DND-41 (cell line): ENCODE measurements around the gene RASGRP4.

Source experiments
- ATAC-seq: fragments of 200-7000 bp; cut with Tn5 transposase; 3 replicates; pipeline ENCODE4 v1.9.1; 2021; ENCODE audit warnings: low read depth; ENCODE audit not compliant: insufficient read depth
- DNase-seq: peaks from one replicate; pipeline ENCODE4 v3.0.0-alpha.2; 2020
- H2AFZ ChIP-seq: 2 replicates; pipeline ENCODE4 v1.6.0; 2012; ENCODE audit warnings: low read depth, low read length
- H3K27ac ChIP-seq: 2 replicates; pipeline ENCODE4 v1.5.1; 2012; ENCODE audit warnings: low read length, inconsistent platforms
- H3K27me3 ChIP-seq: fragments of 200-600 bp; sonication (generic); 2 replicates; pipeline ENCODE4 v1.6.0; 2012; ENCODE audit warnings: low read length, mild to moderate bottlenecking, inconsistent platforms; ENCODE audit not compliant: insufficient read depth, poor library complexity
- H3K36me3 ChIP-seq: 2 replicates; pipeline ENCODE4 v1.5.1; 2012; ENCODE audit warnings: low read length, inconsistent platforms; ENCODE audit not compliant: insufficient read depth
- H3K4me1 ChIP-seq: 2 replicates; pipeline ENCODE4 v1.5.1; 2012; ENCODE audit warnings: mild to moderate bottlenecking, low read length; ENCODE audit not compliant: insufficient read depth
- H3K4me2 ChIP-seq: 2 replicates; pipeline ENCODE4 v1.6.0; 2012; ENCODE audit warnings: mild to moderate bottlenecking, moderate library complexity, low read length, inconsistent platforms; ENCODE audit not compliant: insufficient read depth
- H3K4me3 ChIP-seq, 2 experiments: fragments of 200-600 bp in 1 of 2; shearing (Covaris generic) in 1 of 2; 2 replicates each; pipeline ENCODE4 v1.5.1; 2012 to 2016; ENCODE audit warnings: inconsistent platforms in 2 of 2, low read length in 2 of 2, mild to moderate bottlenecking in 2 of 2, low read depth in 1 of 2, moderate library complexity in 1 of 2
- H3K79me2 ChIP-seq: 2 replicates; pipeline ENCODE4 v1.6.0; 2012; ENCODE audit warnings: low read length, inconsistent platforms; ENCODE audit not compliant: insufficient read depth
- H3K9ac ChIP-seq: 2 replicates; pipeline ENCODE4 v1.6.0; 2012; ENCODE audit warnings: low read depth, mild to moderate bottlenecking, inconsistent platforms, low read length, moderate library complexity
- H3K9me3 ChIP-seq: 2 replicates; pipeline ENCODE4 v1.5.1; 2012; ENCODE audit warnings: low read length, moderate library complexity, mild to moderate bottlenecking, inconsistent platforms; ENCODE audit not compliant: insufficient read depth, severe bottlenecking
- H4K20me1 ChIP-seq: 2 replicates; pipeline ENCODE4 v1.6.0; 2012; ENCODE audit warnings: low read length; ENCODE audit not compliant: insufficient read depth
- EZH2 ChIP-seq: IDR thresholded peaks from 3 replicates; pipeline ENCODE4 v1.6.1; 2012; ENCODE audit warnings: borderline replicate concordance, low read depth, mild to moderate bottlenecking, moderate library complexity, low read length, inconsistent platforms; ENCODE audit not compliant: severe bottlenecking
- TF ChIP-seq, protein P1 (sequence below): IDR thresholded peaks from 2 replicates; pipeline ENCODE4 v1.5.1; 2012; ENCODE audit warnings: borderline replicate concordance, low read length, moderate library complexity, mild to moderate bottlenecking; ENCODE audit not compliant: poor library complexity, severe bottlenecking; ENCODE audit errors: extremely low read depth

The RASGRP4 gene

DNA sequence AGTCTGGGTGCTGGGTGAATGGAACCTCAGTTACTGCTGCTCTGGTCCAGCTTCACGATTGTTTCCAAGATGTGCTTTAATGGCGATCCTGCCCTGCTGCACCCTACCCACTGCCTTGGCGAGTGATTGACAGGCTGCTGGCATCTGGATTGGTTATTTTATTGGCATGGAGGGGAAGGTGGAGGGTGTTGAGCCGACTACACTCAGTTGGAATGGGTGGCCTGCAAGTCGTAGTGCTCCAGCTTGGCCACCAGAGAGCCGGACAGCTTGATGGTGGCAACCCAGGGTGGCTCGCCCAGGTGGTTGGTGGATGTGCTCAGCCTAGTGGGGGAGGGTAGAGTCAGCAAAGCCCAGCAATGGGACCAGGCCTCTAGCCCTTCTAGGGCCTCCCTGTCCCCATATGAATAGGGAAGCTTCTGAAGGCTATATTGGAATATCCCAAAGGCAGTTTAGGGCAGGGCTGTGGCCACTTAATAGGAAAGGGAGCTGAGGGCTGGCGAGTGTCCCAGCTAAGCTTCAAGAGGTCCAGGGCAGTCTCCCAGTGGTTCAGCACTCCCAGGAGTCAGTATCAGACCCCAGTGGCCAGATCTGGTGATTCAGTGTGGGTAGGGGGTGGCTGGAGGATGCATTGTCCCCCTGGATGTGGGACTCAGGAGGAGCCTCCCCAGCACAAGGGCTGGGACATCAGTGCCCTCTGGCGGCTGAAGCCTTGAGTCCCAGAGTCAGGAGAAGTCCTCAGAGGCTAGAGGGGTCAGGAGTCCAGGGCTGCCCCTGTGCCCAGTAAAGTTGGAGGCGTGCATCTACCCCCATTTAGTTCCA lies 41.6 kb downstream of the RASGRP4 start:
- Histone ChIP-seq H3K79me2 (peaks cover 3% of the 10 kb centered on the region; the same call in 1 of the 2 replicates), H4K20me1 (peaks cover 45% of the 10 kb centered on the region), H3K9ac (no peak overlapping the region), H3K4me1 (peaks cover 58% of the 10 kb centered on the region), H3K27me3 (no peaks in the 10 kb centered on the region), H3K36me3 (peaks cover 56% of the 10 kb centered on the region), H3K9me3 (no peaks in the 10 kb centered on the region), H3K4me3 (no peak overlapping the region), H2AFZ (no peak overlapping the region), H3K27ac (no peak overlapping the region), H3K4me2 (no peak overlapping the region)
- TF ChIP-seq, protein P1, sequence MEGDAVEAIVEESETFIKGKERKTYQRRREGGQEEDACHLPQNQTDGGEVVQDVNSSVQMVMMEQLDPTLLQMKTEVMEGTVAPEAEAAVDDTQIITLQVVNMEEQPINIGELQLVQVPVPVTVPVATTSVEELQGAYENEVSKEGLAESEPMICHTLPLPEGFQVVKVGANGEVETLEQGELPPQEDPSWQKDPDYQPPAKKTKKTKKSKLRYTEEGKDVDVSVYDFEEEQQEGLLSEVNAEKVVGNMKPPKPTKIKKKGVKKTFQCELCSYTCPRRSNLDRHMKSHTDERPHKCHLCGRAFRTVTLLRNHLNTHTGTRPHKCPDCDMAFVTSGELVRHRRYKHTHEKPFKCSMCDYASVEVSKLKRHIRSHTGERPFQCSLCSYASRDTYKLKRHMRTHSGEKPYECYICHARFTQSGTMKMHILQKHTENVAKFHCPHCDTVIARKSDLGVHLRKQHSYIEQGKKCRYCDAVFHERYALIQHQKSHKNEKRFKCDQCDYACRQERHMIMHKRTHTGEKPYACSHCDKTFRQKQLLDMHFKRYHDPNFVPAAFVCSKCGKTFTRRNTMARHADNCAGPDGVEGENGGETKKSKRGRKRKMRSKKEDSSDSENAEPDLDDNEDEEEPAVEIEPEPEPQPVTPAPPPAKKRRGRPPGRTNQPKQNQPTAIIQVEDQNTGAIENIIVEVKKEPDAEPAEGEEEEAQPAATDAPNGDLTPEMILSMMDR, result no peak
- no peak for TF ChIP-seq EZH2
- DNase-seq (no peak), ATAC-seq (no peak)

DNA sequence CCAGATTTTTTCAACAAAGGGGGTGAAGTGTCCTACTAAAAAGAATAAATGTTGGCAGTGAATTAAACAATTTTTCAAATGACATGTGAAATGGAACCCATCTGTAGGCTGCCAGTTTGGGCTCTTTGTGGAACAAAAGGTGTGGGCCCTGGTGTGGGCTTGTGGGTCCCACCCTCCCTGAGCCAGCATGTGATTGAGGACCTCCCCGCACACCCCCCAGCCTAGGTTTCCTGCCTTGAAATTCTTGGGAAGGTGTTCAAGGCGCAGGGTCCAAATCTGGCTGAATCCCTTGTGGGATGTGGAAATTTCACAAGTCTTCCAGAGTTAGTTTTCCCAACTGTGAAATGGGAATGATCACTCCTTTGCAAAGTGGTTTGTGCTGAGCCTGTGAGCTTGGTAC lies 42.3 kb downstream of the RASGRP4 start:
- Histone ChIP-seq H3K27me3 (no peaks in the 10 kb centered on the region), H4K20me1 (peaks cover 47% of the 10 kb centered on the region), H3K4me1 (peaks cover 51% of the 10 kb centered on the region), H3K9ac (no peak overlapping the region), H3K4me3 (no peak overlapping the region), H2AFZ (no peak overlapping the region), H3K79me2 (peaks cover 10% of the 10 kb centered on the region; the same call in 1 of the 2 replicates), H3K36me3 (peaks cover 62% of the 10 kb centered on the region), H3K27ac (no peak overlapping the region), H3K4me2 (no peak overlapping the region), H3K9me3 (no peaks in the 10 kb centered on the region)
- TF ChIP-seq EZH2, result no peak
- TF ChIP-seq, protein P1, result no peak
- DNase-seq, result no peak
- ATAC-seq, result no peak

DNA sequence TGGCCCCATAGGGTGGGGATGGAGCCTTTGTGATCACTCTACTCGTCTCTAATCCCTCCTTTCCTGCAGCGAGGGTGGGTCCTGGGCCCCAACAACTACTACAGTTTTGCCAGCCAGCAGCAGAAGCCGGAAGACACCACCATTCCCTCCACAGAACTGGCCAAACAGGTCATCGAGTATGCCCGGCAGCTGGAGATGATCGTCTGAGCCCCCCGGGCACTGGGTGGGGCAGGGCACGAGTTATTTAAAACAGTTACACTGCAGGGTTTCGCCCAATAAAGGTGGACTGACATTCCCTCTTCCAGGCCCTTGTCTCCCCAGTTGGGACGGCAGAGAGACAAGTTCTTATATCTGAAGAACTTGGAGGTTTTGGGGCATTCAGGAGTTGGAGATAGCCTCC lies 42.8 kb downstream of the RASGRP4 start:
- H3K36me3 ChIP-seq, result peaks cover 65% of the 10 kb centered on the region
- no peaks in the 10 kb centered on the region for H3K27me3 ChIP-seq
- no peaks in the 10 kb centered on the region for H3K9me3 ChIP-seq
- peaks cover 46% of the 10 kb centered on the region for H4K20me1 ChIP-seq
- peaks cover 47% of the 10 kb centered on the region for H3K4me1 ChIP-seq
- no peak for ATAC-seq
- no peak for DNase-seq
- H2AFZ ChIP-seq, result no peak overlapping the region
- no peak overlapping the region for H3K4me2 ChIP-seq
- H3K79me2 ChIP-seq, result peaks cover 13% of the 10 kb centered on the region
- H3K27ac ChIP-seq, result no peak overlapping the region
- no peak overlapping the region for H3K9ac ChIP-seq
- H3K4me3 ChIP-seq, result no peak overlapping the region
- no peak for TF ChIP-seq EZH2

DNA sequence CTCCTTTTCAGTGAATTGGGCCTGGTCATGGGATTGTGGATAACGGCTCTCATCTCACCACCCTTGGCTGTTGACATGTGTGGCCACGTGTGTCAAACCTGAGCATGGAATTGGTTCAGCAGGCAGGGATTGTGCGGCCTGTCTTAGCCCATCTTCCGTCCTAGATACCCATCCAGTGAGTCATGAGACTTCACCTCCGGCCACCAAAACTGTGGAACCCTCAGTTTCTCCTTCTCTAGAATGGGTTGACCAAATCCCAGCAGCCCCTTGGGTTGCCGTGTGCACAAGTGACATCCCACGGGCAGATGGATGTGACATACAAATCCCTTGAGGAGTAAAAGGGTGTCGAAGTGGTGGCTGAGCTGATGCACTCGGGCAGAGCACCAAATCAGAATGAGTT lies 44.9 kb downstream of the RASGRP4 start:
- ATAC-seq (no peak), DNase-seq (no peak)
- no peak overlapping the region for H3K9ac ChIP-seq
- H3K36me3 ChIP-seq, result peaks cover 84% of the 10 kb centered on the region
- peaks cover 45% of the 10 kb centered on the region for H4K20me1 ChIP-seq
- H3K4me2 ChIP-seq, result no peak overlapping the region
- peaks cover 33% of the 10 kb centered on the region for H3K79me2 ChIP-seq
- H3K9me3 ChIP-seq, result no peaks in the 10 kb centered on the region
- no peak overlapping the region for H2AFZ ChIP-seq
- no peak overlapping the region for H3K27ac ChIP-seq
- H3K4me1 ChIP-seq, result peaks cover 36% of the 10 kb centered on the region
- H3K27me3 ChIP-seq, result no peaks in the 10 kb centered on the region
- TF ChIP-seq EZH2, result no peak
- TF ChIP-seq, protein P1, result no peak
- H3K4me3 ChIP-seq, result no peak overlapping the region
